PC-9 (cell line): ENCODE measurements around the gene GDF2.

Source experiments
- EZH2 ChIP-seq: fragments of 200-600 bp; sonication (generic); IDR thresholded peaks from 2 replicates; pipeline ENCODE4 v1.8.0; 2017; ENCODE audit warnings: antibody characterized with exemption, low read depth
- TF ChIP-seq, protein P1 (sequence below): fragments of 200-600 bp; sonication (generic); conservative IDR thresholded peaks from 2 replicates; pipeline ENCODE4 v1.6.1; 2017; ENCODE audit warnings: mixed run types, antibody characterized with exemption, mild to moderate bottlenecking, moderate library complexity

DNA sequence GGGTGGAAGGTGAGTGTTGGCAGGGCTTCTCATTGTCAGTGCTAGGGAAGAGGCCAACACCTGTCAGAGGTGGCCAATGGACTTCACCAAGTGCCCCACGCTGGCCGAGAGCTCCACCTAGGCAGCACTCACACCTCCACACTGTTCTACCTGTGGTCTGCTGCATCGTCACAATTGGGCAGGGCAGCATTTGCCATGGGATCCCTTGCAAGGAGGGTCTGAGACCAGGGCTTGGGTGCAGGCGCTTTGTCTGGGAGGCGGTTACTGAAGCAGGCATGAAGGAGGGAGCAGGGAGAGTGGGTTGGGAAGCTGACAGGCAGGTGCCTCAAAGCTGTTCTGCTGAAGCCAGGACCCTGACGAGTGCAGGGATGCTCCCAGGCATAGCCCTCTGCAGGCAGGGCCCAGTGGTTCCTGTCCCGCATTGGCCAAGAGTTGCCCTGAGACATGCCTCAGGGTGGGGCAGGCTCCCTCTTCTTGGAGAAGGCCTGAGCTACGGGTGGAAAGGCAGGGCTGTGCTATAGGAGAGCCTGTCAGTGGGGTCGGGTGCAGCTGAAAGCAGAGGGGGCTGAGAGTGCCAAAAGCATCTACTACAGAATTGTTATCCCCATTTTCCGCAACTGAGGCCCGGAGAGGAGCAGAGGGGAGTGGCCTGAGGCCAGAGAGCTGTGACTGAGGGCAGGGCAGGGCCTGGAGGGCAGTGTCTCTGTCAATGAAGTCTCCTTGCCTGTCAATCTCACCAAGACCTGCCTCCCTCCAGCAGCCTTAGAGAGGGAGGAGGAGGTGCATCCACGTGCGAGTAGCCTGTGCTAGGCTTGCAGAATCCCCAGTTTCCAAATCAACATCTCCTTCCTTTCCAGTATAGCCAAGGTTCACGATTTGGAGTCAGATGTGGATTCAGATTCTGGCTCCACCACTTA lies 29.9 kb downstream of the GDF2 start:
- TF ChIP-seq, protein P1, sequence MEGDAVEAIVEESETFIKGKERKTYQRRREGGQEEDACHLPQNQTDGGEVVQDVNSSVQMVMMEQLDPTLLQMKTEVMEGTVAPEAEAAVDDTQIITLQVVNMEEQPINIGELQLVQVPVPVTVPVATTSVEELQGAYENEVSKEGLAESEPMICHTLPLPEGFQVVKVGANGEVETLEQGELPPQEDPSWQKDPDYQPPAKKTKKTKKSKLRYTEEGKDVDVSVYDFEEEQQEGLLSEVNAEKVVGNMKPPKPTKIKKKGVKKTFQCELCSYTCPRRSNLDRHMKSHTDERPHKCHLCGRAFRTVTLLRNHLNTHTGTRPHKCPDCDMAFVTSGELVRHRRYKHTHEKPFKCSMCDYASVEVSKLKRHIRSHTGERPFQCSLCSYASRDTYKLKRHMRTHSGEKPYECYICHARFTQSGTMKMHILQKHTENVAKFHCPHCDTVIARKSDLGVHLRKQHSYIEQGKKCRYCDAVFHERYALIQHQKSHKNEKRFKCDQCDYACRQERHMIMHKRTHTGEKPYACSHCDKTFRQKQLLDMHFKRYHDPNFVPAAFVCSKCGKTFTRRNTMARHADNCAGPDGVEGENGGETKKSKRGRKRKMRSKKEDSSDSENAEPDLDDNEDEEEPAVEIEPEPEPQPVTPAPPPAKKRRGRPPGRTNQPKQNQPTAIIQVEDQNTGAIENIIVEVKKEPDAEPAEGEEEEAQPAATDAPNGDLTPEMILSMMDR = no peak
- TF ChIP-seq EZH2 = no peak
